Right atrium auricular region (tissue), 2 donors: Measurements from ENCODE around the gene RPUSD4. TPM values are rescaled to one million over a fixed set of nuclear protein-coding genes. Genes with fewer than 3 reads are reported as not detected.

ENCODE experiments used
- DNase-seq: peaks from one replicate; pipeline ENCODE4 v3.0.0-alpha.2; 2019; ENCODE audit warnings: low spot score
- H3K27ac ChIP-seq, 2 donors: fragments of 200-600 bp; sonication (generic); 1 replicate in 1 of 2; 2 replicates in 1 of 2; pipeline ENCODE4 v1.5.1; 2016 to 2019
- H3K27me3 ChIP-seq, 2 donors: fragments of 200-600 bp; sonication (generic); one replicate each; pipeline versions ENCODE4 v1.5.1 to v1.6.0; 2017 to 2019
- H3K36me3 ChIP-seq: fragments of 200-600 bp; sonication (generic); one replicate; pipeline ENCODE4 v1.5.1; 2016
- H3K4me1 ChIP-seq, 2 donors: fragments of 200-600 bp; sonication (generic); one replicate each; pipeline versions ENCODE4 v1.5.1 to v1.6.0; 2017 to 2019
- H3K4me3 ChIP-seq, 2 donors: fragments of 200-600 bp; sonication (generic); 1 replicate in 1 of 2; 2 replicates in 1 of 2; pipeline ENCODE4 v1.5.1; 2017 to 2019; ENCODE audit warnings: mild to moderate bottlenecking in 1 of 2, moderate library complexity in 1 of 2
- H3K9me3 ChIP-seq, 2 donors: fragments of 200-600 bp; sonication (generic); one replicate each; pipeline ENCODE4 v1.5.1; 2019
- total RNA-seq, 2 donors: library from RNA; depleted of rRNA; stranded (reverse); fragments of >200 nt; gene quantifications; one replicate each; pipeline ENCODE4 v1.1.0, GENCODE V29; 2016
- TF ChIP-seq, protein P1 (sequence below), 2 donors: fragments of 200-600 bp; sonication (generic); IDR thresholded peaks; one replicate each; pipeline ENCODE4 v1.5.1; 2019; ENCODE audit warnings: antibody characterized with exemption in 2 of 2

RPUSD4 gene
- total RNA-seq, 2 donors from 2014 or later = 13.3 to 14.3 TPM

DNA sequence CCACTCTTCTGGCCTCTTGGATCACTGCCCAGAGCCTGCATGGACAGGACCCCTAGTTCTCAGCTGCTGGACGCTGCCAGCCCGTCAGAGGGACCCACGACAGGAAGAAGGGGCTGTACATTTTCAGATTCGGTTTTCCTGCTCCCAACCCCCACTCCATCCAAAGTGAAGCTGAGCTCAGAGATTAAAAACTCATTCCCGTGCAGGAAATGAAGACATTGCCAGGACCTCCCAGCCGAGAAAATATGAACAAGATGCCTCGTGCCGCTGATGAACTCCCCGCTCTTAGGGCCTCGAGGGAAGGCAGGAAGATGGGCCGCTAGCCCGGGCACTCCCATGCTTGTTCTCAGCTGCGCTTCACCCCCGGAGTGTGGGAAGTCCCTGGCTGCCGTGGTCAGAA lies 36.1 kb downstream of the RPUSD4 start:
- TF ChIP-seq, protein P1, sequence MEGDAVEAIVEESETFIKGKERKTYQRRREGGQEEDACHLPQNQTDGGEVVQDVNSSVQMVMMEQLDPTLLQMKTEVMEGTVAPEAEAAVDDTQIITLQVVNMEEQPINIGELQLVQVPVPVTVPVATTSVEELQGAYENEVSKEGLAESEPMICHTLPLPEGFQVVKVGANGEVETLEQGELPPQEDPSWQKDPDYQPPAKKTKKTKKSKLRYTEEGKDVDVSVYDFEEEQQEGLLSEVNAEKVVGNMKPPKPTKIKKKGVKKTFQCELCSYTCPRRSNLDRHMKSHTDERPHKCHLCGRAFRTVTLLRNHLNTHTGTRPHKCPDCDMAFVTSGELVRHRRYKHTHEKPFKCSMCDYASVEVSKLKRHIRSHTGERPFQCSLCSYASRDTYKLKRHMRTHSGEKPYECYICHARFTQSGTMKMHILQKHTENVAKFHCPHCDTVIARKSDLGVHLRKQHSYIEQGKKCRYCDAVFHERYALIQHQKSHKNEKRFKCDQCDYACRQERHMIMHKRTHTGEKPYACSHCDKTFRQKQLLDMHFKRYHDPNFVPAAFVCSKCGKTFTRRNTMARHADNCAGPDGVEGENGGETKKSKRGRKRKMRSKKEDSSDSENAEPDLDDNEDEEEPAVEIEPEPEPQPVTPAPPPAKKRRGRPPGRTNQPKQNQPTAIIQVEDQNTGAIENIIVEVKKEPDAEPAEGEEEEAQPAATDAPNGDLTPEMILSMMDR (IDR thresholded peaks at IDR 0.05) = no peak
- Histone ChIP-seq H3K4me1 (peaks cover 0 to 7% of the 10 kb centered on the region in 2 donors), H3K27me3 (no peaks in the 10 kb centered on the region), H3K9me3 (no peaks in the 10 kb centered on the region), H3K4me3 (no peak overlapping the region), H3K27ac (no peak overlapping the region), H3K36me3 (no peaks in the 10 kb centered on the region)
- no peak for DNase-seq

DNA sequence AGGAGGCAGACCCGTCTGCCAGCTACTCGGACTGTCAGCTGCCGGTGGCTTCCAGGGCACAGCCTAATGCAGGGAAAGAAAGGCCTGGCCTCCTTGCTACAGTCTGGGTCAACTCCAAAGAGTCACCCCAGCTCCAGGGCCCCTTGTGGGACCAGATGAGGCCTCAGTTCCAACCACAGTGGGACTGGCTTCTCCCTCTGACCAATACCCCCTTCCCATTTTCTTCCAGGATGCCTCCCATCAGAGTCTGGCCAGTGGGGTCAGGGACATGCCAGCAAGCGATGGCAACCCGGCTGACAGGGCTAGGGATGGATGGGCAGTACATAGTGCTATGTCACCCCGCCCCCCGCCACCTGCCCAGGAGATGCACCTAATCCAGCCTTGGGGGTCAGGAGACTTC lies 36.6 kb downstream of the RPUSD4 start:
- TF ChIP-seq, protein P1 (IDR thresholded peaks at IDR 0.05) = no peak
- no peak overlapping the region for H3K4me3 ChIP-seq
- H3K27ac ChIP-seq = no peak overlapping the region
- peaks cover 0 to 7% of the 10 kb centered on the region in 2 donors for H3K4me1 ChIP-seq
- no peaks in the 10 kb centered on the region for H3K9me3 ChIP-seq
- DNase-seq = no peak
- no peaks in the 10 kb centered on the region for H3K36me3 ChIP-seq
- no peaks in the 10 kb centered on the region for H3K27me3 ChIP-seq

DNA sequence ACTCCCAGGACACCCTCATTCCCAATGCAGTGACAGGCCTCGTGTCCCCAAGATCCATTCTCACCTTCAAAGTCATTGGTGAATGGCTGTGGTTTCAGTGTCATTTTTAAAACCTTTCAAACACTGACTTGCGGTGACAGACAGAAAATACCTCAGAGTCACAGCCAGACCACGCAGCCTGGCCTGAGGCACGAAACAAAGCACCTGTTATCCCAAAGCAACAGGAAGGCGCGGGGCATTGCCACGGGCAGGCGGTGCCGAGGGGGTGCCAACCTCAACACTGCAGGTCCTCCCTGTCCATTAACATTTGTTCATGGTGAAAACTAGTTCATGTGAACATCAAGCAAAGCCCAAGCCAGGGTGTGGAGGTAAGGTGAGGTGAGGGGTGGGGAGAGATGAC lies 38.2 kb downstream of the RPUSD4 start:
- H3K36me3 ChIP-seq = no peaks in the 10 kb centered on the region
- H3K27ac ChIP-seq = no peak overlapping the region
- H3K4me3 ChIP-seq = no peak overlapping the region
- H3K9me3 ChIP-seq = no peaks in the 10 kb centered on the region
- H3K4me1 ChIP-seq = peaks cover 0 to 7% of the 10 kb centered on the region in 2 donors
- no peak for DNase-seq
- TF ChIP-seq, protein P1 (IDR thresholded peaks at IDR 0.05) = no peak
- no peaks in the 10 kb centered on the region for H3K27me3 ChIP-seq

DNA sequence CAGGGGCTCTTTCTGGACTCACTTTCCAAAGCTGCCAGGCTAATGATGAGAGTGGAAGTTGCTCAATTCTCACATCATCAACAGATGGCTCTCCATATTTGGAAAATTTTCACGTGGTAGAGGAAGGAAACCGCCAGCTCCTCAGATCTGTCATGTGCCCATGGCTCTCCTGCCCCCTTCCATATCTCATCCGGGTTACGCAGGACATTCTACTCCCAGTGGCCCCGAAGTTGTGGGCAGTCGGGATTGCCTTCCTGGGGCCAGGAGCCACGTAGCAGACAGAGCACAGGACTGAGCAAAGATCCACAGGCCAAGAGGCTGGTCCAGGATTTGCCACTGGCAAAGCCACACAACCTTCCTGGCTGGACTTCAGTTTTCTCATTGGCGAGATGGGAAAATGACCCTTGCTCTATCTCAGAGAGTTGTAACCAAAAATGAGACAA lies 38.8 kb downstream of the RPUSD4 start:
- no peak overlapping the region for H3K27ac ChIP-seq
- TF ChIP-seq, protein P1 (IDR thresholded peaks at IDR 0.05) = no peak
- DNase-seq = no peak
- no peak overlapping the region for H3K4me3 ChIP-seq
- H3K4me1 ChIP-seq = peaks cover 0 to 7% of the 10 kb centered on the region in 2 donors
- no peaks in the 10 kb centered on the region for H3K27me3 ChIP-seq
- no peaks in the 10 kb centered on the region for H3K9me3 ChIP-seq
- no peaks in the 10 kb centered on the region for H3K36me3 ChIP-seq

DNA sequence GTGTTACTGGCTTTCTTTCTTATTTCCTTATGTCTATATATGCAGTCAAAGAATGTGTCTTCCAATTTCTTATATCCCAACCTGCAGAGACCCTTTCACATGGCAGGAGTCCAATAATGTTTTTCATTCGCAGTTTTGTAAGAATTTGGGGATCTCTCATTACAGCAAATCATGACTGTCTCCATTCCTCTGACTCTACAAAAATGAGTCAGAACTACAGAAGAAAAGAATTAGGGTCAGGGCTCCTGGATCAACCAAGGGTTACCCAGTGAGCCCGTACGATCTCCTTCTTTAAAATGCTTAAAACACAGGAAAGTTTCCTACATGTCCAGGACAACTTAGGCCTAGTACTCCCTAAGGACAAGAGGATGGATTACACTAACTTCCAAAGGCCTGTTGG lies 42.2 kb downstream of the RPUSD4 start:
- Histone ChIP-seq H3K27me3 (no peaks in the 10 kb centered on the region), H3K9me3 (no peaks in the 10 kb centered on the region), H3K27ac (no peak overlapping the region), H3K4me3 (no peak overlapping the region), H3K4me1 (no peaks in the 10 kb centered on the region), H3K36me3 (no peaks in the 10 kb centered on the region)
- DNase-seq = no peak
- TF ChIP-seq, protein P1 (IDR thresholded peaks at IDR 0.05) = no peak

DNA sequence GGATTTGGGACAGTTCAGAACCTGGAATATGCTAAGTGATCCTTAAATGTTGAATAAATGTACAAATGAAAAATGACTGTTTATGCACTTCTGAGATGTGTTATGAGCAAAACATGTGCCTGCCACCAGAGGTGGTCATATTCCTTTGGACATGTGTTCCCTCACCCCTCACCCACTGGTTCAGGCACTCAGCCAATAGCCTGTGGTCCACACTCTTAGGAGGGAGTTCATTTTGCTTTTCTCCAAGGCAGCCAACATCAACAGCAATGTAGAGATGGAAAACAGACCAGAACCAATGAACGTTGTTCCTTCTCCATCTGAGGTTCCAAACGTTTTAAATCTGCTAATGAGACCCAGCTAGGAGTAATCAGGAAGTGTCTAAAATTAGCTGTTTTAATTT lies 44.0 kb downstream of the RPUSD4 start:
- Histone ChIP-seq H3K9me3 (no peaks in the 10 kb centered on the region), H3K27me3 (no peaks in the 10 kb centered on the region), H3K4me3 (no peak overlapping the region), H3K27ac (no peak overlapping the region), H3K36me3 (no peaks in the 10 kb centered on the region), H3K4me1 (no peaks in the 10 kb centered on the region)
- TF ChIP-seq, protein P1 (IDR thresholded peaks at IDR 0.05) = no peak
- no peak for DNase-seq
